Measurements from ENCODE around the gene COL27A1.
A peak's percentile ranks its signal among the peaks of the same experiment; 100 is the strongest.
"Not testable (repeated sequence)": the region's sequence is repeated elsewhere in the genome, so short reads cannot be mapped to it uniquely, and the experiment has no call there.

Gene COL27A1

DNA sequence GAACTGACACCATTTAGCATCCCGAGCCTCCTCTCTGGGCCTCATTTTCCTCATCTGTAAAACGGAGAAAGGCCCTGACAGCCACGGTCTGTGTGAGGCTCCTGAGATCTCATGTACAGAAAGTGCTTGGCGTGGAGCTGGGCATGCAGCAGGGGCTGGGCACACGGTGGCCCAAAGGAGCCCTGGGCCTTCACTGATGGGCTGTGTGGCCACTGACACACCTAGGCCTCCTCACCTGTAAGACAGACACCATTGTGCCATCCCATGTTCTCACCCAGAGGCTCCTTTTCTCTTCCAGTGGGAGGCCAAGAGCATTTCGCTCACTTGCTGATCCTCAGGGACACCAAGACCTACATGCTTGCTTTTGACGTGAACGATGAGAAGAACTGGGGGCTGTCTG, 169.2 kb downstream of the COL27A1 start:
- DNase-seq (ENCODE audit: low spot score): no peak

DNA sequence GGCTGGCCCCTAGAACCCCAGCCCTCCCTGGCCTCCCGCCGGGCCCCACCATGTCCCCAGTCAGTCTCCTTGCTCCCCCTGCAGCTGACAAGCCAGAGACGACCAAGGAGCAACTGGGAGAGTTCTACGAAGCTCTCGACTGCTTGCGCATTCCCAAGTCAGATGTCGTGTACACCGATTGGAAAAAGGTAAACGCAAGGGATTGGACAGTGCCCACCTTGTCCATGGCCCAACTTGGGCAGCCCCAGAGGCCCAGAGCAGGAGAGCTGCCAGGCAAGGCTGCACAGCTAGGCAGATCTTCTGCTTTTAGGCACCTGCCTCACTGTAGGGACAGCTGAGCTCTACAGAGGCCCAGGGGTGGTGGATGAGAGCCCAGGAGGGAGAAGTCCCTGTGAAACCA, 169.6 kb downstream of the COL27A1 start:
- DNase-seq (ENCODE audit: low spot score): not testable (repeated sequence)

DNA sequence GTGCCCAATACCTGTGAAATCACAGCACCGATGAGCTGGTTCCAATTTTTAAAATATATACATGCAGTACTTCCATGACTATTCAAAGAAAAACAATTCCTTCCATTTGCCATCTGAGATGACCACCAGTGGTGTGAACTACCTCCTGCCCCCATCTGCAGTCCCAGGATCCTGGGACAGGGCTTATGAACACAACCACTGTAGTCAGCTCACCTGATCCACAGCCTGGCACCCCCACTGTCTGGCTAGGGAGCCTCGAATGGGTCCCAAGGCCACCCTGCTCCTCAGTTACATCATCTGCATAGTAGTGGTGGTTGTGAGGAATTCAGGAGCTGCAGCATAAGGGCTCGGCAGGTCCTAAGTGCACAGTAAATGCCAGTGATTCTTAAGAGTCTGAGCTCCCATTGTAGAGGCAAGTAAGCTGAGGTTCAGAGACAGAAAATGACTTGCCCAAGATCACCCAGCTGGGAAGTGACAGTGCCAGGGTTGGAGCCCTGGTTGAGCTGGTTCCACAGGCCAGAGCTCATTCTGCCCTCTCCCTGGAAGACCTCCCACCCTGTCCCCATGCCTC, 170.4 kb downstream of the COL27A1 start:
- DNase-seq (ENCODE audit: low spot score): not testable (repeated sequence)

- no peak for DNase-seq (ENCODE audit: low spot score)
Observed at GRCh38 chr9:114327749-114328148, 172.4 kb downstream of the COL27A1 start.

DNA sequence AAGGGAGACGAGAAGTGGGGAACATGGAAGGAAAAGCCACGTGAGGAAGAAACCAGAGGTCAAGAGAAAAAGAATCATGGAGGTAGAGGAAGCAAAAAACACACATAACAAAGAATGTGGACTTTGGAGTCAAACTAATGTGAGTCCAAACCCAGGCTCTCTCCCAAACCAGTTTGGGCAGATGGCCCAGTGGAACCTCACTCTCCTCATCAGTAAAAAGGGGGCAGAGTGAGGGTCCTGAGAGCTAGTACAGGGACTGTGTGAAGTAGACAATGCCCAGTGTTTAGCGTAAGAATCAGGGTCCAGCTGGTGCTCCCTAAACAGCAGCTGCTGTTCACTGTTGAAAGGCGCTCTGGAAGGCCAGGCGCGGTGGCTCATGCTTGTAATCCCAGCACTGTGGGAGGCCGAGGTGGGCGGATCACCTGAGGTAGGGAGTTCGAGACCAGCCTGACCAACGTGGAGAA, 173.1 kb downstream of the COL27A1 start:
- DNase-seq (ENCODE audit: low spot score): not testable (repeated sequence)

DNA sequence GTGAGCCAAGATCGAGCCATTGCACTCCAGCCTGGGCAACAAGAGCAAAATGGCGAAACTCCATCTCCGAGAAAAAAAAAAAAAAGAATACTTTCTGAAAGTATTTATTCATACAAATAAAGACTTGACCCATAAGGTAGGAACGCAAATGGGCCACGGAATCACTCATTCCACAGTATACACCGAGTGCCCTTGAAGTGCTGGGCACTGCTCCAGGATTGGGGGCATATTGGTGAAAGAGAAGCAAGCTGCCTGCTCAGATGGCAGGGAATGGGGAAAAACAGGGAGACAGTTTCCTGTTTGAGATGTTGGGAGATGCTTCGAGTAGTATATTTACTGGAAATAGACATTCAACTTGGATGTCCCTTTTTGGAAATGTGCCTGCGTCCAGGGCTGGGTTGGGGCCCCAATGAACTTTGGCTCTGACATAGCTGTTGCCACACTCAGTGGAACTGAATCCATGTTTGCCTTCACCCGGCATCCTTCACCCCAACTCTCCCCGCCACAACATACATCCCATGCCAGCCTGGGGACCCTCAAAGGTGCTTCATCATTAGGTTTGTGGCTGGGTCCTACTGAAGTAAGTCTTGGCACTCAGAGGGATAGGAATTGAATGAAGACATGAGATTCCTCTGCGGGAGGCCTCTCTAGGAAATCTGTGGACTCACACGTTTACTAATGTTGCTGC, 173.7 kb downstream of the COL27A1 start:
- DNase-seq (ENCODE audit: low spot score): not testable (repeated sequence)

- DNase-seq (ENCODE audit: low spot score): not testable (repeated sequence)
Observed at GRCh38 chr9:114329625-114330022, 174.3 kb downstream of the COL27A1 start, which contains the start of gene ORM2. Gene ORM2 (plus strand): TSS chr9:114329869. CDS start chr9:114329905, 36 bp downstream.

- no peak for DNase-seq (ENCODE audit: low spot score)
Observed at GRCh38 chr9:114330636-114331035, 175.3 kb downstream of the COL27A1 start.

DNA sequence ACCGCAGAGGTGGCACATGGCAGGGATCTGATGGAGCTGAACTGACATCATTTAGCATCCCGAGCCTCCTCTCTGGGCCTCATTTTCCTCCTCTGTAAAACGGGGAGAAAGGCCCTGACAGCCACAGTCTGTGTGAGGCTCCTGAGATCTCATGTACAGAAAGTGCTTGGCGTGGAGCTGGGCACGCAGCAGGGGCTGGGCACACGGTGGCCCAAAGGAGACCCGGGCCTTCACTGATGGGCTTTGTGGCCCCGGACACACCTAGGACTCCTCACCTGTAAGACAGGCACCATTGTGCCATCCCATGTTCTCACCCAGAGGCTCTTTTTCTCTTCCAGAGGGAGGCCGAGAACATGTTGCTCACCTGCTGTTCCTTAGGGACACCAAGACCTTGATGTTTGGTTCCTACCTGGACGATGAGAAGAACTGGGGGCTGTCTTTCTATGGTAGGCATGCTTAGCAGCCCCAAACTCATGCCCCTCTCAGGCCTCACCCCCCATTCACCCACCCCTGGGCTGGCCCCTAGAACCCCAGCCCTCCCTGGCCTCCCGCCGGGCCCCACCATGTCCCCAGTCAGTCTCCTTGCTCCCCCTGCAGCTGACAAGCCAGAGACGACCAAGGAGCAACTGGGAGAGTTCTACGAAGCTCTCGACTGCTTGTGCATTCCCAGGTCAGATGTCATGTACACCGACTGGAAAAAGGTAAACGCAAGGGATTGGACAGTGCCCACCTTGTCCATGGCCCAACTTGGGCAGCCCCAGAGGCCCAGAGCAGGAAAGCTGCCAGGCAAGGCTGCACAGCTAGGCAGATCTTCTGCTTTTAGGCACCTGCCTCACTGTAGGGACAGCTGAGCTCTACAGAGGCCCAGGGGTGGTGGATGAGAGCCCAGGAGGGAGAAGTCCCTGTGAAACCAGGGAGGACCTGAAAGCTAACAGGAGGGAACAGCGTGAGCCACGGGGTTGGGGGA, 176.2 kb downstream of the COL27A1 start:
- not testable (repeated sequence) for DNase-seq (ENCODE audit: low spot score)

- not testable (repeated sequence) for DNase-seq (ENCODE audit: low spot score)
Observed at GRCh38 chr9:114332474-114333040, 177.2 kb downstream of the COL27A1 start.

- DNase-seq (ENCODE audit: low spot score): not testable (repeated sequence)
Observed at GRCh38 chr9:114333718-114334117, 178.4 kb downstream of the COL27A1 start.

DNA sequence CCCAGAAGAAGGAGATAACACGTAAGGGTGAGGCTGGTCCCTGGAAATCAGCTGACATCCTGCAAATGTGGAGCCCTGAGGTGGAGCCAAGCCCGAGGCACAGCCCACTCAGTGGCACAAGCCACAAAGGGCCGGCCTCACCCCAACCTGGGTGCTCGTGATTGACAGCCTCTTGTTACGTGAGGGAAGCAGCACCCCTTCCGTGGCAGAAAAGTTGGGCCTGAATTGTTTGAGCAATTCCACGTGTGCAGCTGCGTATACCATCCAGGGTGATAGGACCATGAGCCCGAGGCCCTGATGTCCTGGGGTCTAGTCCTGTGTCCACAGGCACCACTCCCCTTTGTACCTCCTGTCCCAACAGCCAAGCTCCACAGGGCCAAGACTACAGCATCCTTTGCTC, 179.2 kb downstream of the COL27A1 start:
- no peak for DNase-seq (ENCODE audit: low spot score)

- no peak for DNase-seq (ENCODE audit: low spot score)
Observed at GRCh38 chr9:114335745-114336144, 180.4 kb downstream of the COL27A1 start.

DNA sequence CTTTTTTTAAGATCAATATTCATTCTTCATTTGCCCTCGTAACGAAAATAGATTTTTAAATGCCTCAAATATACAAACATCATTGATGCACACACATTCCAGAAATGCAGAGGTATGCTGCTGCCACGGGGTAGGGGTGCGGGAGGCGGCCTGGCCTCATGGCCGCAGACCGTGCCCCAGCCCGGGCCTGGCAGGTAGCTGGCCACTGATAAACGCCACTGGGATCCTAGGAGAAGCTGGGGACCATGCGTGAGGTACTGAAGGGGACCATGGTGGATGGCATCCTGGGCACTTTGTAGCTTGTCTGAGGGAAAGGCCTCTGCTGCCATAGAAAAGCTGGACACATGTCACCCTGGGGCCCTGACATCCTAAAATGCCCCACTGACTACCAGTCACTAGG, 180.8 kb downstream of the COL27A1 start:
- no peak for DNase-seq (ENCODE audit: low spot score)

DNA sequence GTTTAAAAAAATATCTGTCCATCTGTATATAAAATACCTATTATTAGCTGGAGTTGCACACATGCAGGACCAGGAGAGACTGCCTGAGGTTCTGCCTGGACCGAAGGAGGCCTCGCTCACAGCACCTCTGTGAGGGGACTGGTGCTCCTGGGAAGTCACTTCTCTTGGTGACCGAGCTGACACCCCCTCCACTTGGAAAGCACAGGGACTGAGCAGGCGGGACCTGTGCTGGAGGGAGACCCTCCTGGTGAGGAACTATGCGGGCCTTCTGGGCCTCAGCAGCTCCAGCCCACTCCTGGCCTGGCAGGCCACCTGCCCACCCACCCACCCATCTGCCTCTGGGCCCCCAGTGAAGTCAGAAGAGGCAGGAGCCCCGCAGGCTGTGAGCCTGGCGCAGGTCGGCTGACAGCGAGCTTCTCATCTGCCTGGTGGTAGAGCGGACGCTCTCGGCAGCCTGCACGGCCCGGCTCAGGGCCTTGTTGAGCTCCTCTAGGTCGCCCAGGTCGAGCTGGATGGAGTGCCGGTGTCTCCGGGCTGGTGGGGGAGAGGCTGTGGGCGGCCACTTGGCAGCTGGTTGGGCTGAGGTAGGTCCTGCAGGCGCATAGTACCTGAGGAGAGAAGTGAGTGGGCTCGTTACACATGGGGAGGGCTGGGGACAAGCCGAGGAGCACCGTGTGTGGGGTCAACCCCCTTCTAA, 181.5 kb downstream of the COL27A1 start:
- DNase-seq (ENCODE audit: low spot score): no peak

- DNase-seq (ENCODE audit: low spot score): no peak
Observed at GRCh38 chr9:114338187-114338586, 182.8 kb downstream of the COL27A1 start.

- DNase-seq (ENCODE audit: low spot score): peak; percentile 29
Observed at GRCh38 chr9:114339130-114339908, 184.0 kb downstream of the COL27A1 start.

DNA sequence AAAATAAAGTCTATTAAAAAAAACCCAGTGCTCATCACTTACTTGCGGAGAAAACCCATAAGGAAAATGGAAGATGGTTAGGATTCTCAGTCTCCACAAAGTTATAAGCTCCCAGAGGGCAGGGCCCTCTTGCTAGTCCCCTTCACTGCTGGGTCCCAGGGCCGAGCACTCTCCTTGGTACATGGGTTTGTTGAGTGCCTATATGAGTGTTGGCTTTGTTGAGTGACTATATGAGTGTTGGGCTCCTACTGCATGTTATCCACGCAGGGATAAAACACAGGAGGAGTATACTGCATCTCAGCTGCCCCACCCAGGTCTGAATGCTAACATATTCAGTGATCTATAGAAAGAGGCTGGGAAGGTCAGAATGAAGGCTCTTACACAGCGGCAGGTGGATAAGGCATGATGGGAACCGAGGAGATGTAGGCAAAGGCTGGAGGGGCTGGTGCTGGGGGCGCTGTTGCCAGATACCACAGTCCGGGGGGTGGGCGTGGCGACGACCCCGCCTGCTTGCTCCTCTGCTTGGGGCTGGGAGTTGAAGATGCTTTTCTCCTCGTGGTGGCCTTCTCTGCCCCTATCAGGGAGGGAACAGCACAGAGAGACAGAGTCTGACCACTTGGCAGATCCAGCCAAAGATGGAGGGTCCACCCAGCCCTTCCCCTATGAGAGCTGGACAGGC, 186.0 kb downstream of the COL27A1 start:
- no peak for DNase-seq (ENCODE audit: low spot score)

DNA sequence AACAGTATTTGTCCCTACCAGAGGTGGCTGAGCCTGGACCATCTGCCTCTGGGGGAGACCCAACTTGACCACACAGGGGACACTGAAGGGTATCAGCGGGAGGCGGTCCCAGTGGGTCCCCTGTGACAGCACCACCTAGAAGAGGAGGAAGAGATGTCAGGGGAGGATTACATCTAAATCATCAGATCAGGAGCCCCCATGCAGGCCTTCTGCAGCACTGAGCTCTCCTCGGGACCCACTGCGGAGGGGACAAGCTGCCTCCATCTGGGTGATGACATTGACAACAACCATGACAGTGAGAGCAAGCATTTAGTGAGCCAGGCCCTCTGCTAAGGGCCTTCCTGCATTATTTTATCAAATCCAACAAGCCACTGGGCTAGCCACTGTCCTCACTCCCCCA, 186.7 kb downstream of the COL27A1 start:
- DNase-seq (ENCODE audit: low spot score): no peak

All from cerebellar cortex (tissue), 1 donor.